Kidney epithelial cell (primary cell): ENCODE measurements around the gene HMGCL. TPM values are rescaled to one million over a fixed set of nuclear protein-coding genes. Genes with fewer than 3 reads are reported as not detected.
A peak's percentile ranks its signal among the peaks of the same experiment; 100 is the strongest.

Experiments used
- DNase-seq: peaks from one replicate; pipeline ENCODE4 v3.0.0-alpha.2; 2010; ENCODE audit warnings: low read depth
- H3K27me3 ChIP-seq: 2 replicates; pipeline ENCODE4 v1.6.0; 2011; ENCODE audit warnings: low read length; ENCODE audit not compliant: control insufficient read depth, insufficient read depth
- H3K36me3 ChIP-seq: 2 replicates; pipeline ENCODE4 v1.5.1; 2011; ENCODE audit warnings: low read length; ENCODE audit not compliant: control insufficient read depth, insufficient read depth
- H3K4me3 ChIP-seq: 2 replicates; pipeline ENCODE4 v1.5.1; 2011; ENCODE audit warnings: low read depth, mild to moderate bottlenecking, control low read depth, low read length
- CTCF ChIP-seq: IDR thresholded peaks from 2 replicates; pipeline ENCODE4 v1.5.1; 2011; ENCODE audit warnings: mild to moderate bottlenecking, moderate library complexity, low read length, control low read depth, inconsistent platforms; ENCODE audit not compliant: insufficient read depth, poor library complexity, severe bottlenecking
- total RNA-seq: library from RNA; depleted of rRNA; stranded (reverse); fragments of >200 nt; gene quantifications from 2 replicates; pipeline ENCODE4 v1.2.3, GENCODE V29; 2015

HMGCL gene
- total RNA-seq, 1 donor from 2014 or later = 65.6 TPM

- H3K27me3 ChIP-seq = no peaks in the 10 kb centered on the region
- DNase-seq = no peak
- TF ChIP-seq CTCF = no peak
- no peak overlapping the region for H3K4me3 ChIP-seq
- H3K36me3 ChIP-seq = peaks cover 1% of the 10 kb centered on the region
Observed at GRCh38 chr1:23801876-23802275, 23.4 kb downstream of the HMGCL start.

DNA sequence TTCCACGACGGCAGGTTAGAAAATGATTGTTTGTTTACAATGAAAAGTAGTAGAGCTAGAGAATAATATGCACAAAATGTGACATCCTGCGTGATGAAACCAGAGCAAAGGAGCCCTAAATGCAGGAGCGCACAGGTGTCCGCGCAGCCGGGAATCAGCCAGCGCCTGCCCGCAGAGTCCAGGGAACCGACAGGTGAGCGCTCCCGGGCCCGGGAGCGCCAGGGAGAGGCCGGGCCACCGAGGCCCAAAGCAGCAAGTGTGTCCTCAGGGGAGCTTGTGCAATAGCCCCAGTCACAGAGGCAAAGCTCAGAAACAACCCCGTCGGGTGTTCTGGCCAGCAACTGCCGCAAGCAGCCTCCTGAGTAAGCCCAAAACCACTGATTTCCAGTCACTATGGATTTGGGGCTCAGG is 23.9 kb downstream of the HMGCL start:
- Histone ChIP-seq H3K36me3 (peaks cover 2% of the 10 kb centered on the region), H3K27me3 (no peaks in the 10 kb centered on the region), H3K4me3 (peak overlapping the region; percentile 97)
- no peak for TF ChIP-seq CTCF
- no peak for DNase-seq

- no peaks in the 10 kb centered on the region for H3K27me3 ChIP-seq
- peak within 1 kb of the TSS; percentile 97 for H3K4me3 ChIP-seq
- peaks cover 2% of the 10 kb centered on the region for H3K36me3 ChIP-seq
- TF ChIP-seq CTCF = peak; percentile 11
- peak; percentile 74 for DNase-seq
Observed at GRCh38 chr1:23800400-23801337, 24.6 kb downstream of the HMGCL start, which contains the start of gene GALE. GALE (minus strand) TSS chr1:23800754; CDS start chr1:23799007, 1,747 bp downstream.

DNA sequence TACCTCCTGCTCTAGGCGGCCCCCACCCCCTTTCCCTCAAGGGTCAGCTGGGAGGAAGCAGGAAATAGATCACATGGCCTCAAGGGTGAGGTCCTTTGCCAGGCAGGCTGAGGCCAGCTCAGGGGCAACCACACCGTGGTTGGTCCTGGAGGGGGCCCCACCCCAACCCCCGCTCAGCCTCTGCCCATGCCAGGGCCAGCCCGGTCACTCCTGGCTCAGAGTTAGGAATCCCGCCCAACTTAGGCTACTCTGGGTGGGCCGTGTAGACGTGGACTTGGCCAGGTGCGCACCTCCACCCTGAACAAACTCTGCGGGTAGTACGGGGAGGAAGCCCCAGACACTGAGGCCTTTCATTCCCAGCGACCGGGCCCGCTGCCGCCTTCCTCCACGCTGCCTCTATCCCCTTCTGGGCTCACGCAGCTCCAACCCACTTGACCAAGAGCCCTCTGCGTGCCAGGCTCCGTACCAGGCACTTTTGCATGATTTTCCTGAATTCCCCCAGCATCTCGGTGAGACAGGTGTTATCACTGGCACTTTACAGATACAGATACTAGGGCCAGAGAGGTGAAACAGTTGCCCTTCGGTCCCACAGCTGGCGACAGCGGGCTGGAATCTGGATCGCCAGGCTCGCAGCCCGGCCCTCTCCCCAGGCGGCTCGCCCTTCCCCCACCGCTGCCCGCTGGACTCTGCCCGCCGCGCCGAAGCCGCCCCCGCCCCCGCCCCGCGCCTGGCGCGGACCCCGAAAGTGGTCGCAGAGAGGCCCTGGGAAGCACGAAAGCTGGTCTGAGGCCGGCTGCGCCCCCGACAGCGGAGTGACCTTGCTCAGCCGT is 25.4 kb downstream of the HMGCL start:
- Histone ChIP-seq H3K27me3 (no peaks in the 10 kb centered on the region), H3K4me3 (peak overlapping the region; percentile 97), H3K36me3 (peaks cover 3% of the 10 kb centered on the region)
- TF ChIP-seq CTCF = no peak
- peak; percentile 86 for DNase-seq

DNA sequence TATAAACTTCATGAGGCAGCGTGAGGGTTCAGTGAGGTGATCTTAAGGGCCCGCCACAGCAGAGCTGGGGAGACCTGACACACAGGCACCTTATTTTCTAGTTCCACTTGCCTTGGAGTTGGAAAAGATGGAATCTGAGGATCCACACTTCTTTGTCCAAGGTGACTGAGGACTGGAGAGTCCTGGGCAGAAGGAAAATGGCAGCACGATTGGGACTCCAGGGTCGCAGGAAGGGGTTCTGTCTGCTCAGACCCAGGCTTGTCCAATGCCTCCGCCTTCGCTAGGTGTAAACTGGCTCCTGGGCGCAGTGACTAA is 26.0 kb downstream of the HMGCL start:
- Histone ChIP-seq H3K36me3 (peaks cover 3% of the 10 kb centered on the region), H3K4me3 (peak overlapping the region; percentile 97), H3K27me3 (no peaks in the 10 kb centered on the region)
- TF ChIP-seq CTCF = no peak
- no peak for DNase-seq
